Upper lobe of left lung (tissue), 4 donors: ENCODE data around the gene IFI27.

ENCODE experiments used
- EP300 ChIP-seq, 4 donors: sonication (generic); formaldehyde crosslinking; IDR thresholded peaks; one replicate each; pipeline ENCODE4 v1.5.1; 2017; ENCODE audit warnings: antibody characterized with exemption in 4 of 4, control low read depth in 2 of 4
- POLR2A ChIP-seq, 4 donors: fragments of 450-650 bp; IDR thresholded peaks; one replicate each; pipeline ENCODE4 v1.5.1; 2016 to 2017; ENCODE audit warnings: antibody characterized with exemption in 4 of 4, mild to moderate bottlenecking in 2 of 4
- POLR2AphosphoS5 ChIP-seq, 2 donors: sonication (generic); formaldehyde crosslinking; IDR thresholded peaks; one replicate each; pipeline ENCODE4 v1.5.1; 2017; ENCODE audit warnings: antibody characterized with exemption in 2 of 2
- TF ChIP-seq, protein P1 (sequence below), 6 experiments: fragments of 450-650 bp in 4 of 6; fragments of 200-600 bp in 2 of 6; sonication (generic) in 2 of 6; IDR thresholded peaks; one replicate each; pipeline ENCODE4 v1.5.1; 2016 to 2019; ENCODE audit warnings: antibody characterized with exemption in 6 of 6

- TF ChIP-seq, protein P1, sequence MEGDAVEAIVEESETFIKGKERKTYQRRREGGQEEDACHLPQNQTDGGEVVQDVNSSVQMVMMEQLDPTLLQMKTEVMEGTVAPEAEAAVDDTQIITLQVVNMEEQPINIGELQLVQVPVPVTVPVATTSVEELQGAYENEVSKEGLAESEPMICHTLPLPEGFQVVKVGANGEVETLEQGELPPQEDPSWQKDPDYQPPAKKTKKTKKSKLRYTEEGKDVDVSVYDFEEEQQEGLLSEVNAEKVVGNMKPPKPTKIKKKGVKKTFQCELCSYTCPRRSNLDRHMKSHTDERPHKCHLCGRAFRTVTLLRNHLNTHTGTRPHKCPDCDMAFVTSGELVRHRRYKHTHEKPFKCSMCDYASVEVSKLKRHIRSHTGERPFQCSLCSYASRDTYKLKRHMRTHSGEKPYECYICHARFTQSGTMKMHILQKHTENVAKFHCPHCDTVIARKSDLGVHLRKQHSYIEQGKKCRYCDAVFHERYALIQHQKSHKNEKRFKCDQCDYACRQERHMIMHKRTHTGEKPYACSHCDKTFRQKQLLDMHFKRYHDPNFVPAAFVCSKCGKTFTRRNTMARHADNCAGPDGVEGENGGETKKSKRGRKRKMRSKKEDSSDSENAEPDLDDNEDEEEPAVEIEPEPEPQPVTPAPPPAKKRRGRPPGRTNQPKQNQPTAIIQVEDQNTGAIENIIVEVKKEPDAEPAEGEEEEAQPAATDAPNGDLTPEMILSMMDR (IDR thresholded peaks at IDR 0.05) = no peak
- no peak for TF ChIP-seq POLR2AphosphoS5 (IDR thresholded peaks at IDR 0.05)
- TF ChIP-seq POLR2A (IDR thresholded peaks at IDR 0.05) = no peak
- TF ChIP-seq EP300 (IDR thresholded peaks at IDR 0.05) = no peak
These were observed 6.9 kb upstream of the IFI27 start for GRCh38 chr14:94103554-94104150.
